ENCODE results near the gene TNFAIP8.

GRCh38 chr5:119347574-119347973 lies 8.2 kb upstream of the TNFAIP8 start:
- TF ChIP-seq EZH2 (IDR thresholded peaks at IDR 0.05; ENCODE audit: borderline replicate concordance) (no peak), CTCF (IDR thresholded peaks at IDR 0.05; ENCODE audit: poor library complexity) (no peak)
